PC-9 (cell line): ENCODE data around the gene TNFSF9.

Experiments used
- EZH2 ChIP-seq: fragments of 200-600 bp; sonication (generic); IDR thresholded peaks from 2 replicates; pipeline ENCODE4 v1.8.0; 2017; ENCODE audit warnings: antibody characterized with exemption, low read depth
- TF ChIP-seq, protein P1 (sequence below): fragments of 200-600 bp; sonication (generic); conservative IDR thresholded peaks from 2 replicates; pipeline ENCODE4 v1.6.1; 2017; ENCODE audit warnings: mixed run types, antibody characterized with exemption, mild to moderate bottlenecking, moderate library complexity

DNA sequence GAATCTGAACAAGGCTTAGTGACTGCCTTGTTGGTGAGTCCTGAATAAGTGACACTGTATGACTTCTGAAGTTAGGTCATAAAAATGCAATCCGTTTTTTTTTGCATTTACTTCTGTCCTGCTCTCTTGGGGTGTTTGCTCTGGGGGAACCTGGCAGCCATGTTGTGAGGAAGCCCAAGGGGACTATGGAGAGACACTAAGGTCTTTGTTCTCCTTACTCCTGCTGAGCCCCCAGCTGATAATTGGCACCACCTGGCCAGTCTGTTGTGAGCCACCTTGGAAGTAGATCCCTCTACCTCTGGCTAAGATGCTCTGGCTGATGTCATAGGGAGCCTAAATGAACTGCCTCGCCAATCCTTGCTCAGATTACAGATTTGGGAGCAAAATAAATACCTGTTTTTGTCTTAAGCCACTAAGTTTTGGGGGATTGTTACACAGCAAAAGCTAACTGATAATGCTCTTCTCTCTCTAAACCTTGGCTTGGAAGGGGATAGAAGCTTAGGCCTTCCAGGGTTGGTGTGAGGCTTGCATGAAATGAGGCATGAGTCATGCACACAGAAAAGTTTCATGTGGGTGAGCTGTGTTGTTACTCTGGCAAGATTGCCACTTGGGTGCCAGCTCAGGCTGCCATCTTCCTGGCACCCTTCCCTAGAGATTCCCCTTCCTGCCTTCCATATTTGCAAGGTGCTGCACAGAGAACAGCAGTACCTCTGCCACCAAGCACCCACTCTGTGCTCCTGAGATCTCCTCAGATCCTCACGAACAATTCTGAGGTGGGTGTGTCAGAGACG, 38.8 kb upstream of the TNFSF9 start:
- TF ChIP-seq, protein P1, sequence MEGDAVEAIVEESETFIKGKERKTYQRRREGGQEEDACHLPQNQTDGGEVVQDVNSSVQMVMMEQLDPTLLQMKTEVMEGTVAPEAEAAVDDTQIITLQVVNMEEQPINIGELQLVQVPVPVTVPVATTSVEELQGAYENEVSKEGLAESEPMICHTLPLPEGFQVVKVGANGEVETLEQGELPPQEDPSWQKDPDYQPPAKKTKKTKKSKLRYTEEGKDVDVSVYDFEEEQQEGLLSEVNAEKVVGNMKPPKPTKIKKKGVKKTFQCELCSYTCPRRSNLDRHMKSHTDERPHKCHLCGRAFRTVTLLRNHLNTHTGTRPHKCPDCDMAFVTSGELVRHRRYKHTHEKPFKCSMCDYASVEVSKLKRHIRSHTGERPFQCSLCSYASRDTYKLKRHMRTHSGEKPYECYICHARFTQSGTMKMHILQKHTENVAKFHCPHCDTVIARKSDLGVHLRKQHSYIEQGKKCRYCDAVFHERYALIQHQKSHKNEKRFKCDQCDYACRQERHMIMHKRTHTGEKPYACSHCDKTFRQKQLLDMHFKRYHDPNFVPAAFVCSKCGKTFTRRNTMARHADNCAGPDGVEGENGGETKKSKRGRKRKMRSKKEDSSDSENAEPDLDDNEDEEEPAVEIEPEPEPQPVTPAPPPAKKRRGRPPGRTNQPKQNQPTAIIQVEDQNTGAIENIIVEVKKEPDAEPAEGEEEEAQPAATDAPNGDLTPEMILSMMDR = no peak
- no peak for TF ChIP-seq EZH2
